Daoy (cell line): ENCODE data around the gene CACNB1. TPM values are rescaled to one million over a fixed set of nuclear protein-coding genes. Genes with fewer than 3 reads are reported as not detected.
A peak's percentile ranks its signal among the peaks of the same experiment; 100 is the strongest.

Experiments
- DNase-seq: peaks from one replicate; pipeline ENCODE4 v3.0.0-alpha.2; 2015; ENCODE audit warnings: low read depth
- total RNA-seq: library from RNA; depleted of rRNA; stranded (reverse); fragments of >200 nt; shearing (Covaris generic); gene quantifications from 2 replicates; pipeline ENCODE4 v1.2.3, GENCODE V29; 2014; rRNA removed

Gene CACNB1
- total RNA-seq: 0.89 and 1.0 TPM in 2 replicates

- peak; percentile 84 for DNase-seq
Measured at GRCh38 chr17:39197380-39198185, at the start of gene CACNB1. Gene CACNB1 (minus strand): TSS chr17:39197669. CDS start chr17:39197495, 174 bp downstream.

DNA sequence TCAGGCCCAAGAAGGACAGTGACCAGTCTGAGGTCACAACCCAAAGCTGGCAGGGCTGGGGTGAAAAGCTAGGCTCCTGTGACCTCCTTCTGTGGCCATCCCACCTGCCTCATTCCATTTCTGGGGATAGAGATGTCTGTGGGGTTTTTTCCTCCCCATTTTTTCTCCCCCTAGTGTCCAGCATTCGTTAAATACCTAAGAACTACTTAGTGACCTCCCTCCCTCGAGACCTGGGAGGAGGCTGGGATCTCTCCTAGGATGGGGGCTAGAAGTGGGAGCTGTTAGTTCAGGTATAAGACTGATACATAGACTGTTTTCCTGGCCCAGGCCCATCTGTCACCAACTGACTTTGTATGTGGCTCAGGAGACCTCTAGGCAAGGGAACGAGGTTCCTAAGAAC, 48.8 kb upstream of the CACNB1 start:
- DNase-seq: no peak

DNA sequence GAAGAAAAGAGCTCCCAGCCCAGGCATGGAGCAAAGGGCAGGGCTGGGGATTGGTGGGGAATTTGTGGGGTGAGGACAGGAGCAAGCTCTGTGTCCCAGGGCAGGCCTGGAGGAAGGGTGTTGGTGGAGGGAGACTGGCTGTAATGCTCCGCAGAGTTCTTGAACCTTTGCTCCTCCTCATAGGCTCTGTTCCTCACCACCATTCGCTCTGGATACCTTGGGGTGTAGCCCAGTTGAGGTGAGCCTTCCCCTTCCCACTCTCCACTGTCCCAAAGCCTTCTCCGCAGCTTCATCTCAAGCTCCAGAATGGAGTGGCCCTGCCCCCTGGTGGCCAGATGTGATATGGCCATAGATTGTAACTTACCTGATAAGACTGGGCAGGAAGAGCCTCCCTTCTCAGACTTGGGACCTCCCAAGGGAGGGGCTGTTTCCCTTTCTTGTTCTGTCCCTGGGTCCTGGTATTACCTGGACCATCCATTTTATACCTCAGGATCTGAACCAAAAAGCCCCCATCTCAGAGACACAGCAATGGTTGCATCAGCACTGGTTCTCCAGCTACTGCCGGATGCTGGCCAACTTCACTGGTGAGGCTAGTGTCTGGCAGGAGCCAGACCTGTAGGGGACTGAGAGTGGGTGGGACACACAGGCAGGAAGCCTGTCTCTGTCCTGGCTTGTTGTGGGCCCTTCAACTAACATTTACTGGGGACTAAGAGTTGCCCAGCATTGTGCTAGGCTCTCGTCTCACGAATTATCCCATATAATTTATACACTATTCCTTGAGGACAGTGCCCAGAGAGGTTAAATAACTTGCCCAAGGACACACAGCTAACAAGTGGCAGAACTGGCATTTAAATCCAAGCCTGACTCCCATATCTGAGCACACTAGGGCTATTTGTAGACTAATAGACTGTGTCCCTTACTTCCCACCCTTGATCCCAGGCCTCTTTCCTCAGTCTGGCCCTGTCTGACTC, 47.4 kb upstream of the CACNB1 start:
- DNase-seq: peak; percentile 73

DNA sequence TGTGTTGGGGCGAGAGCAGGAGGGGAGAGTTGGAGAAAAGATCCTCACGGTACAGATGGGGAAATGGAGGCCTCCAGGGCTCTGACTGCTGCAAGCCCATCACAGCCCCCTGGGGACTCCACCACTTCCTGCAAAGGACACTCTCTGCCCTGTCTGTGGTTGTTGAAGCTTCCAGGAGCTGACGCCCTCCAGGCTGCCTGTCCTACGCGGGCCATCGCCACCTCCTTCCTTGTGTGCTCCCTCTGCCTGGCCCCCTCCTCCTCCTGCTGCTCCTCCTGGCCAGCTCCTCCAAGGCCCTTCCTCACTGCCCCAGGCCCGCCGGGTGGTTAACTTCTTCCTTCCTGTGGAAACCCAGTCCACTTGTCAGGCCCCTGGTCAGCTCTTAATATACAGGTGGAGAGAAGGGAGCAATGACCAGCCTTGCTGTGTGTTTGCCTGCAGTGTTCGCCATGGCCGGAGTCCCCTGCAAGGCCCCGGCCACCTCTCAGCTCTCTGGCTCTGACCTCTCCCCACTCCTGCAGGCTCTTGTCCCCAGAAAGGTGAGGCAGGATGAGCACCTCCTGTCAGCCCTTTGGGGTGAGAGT, 46.6 kb upstream of the CACNB1 start:
- no peak for DNase-seq

DNA sequence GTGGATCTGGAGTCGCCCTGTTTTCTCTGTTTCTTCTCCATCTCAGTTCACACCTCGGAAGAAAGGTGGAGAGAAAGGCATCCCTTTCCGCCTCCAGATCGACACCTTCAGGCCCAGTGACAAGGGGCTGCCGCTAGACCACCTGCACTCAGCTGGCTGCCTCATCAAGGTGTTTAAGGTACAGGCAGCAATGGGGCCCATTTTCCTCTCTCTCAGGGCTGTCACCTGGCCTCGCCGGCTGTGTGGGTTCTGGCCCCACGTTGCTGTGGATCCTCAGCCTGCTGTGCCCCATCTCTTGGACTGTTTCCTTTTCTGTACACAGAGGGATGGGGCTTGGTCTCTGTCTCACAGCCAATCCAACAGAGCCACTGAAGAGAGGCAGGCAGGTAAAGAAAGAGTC, 45.7 kb upstream of the CACNB1 start:
- DNase-seq: no peak

GRCh38 chr17:39240631-39241030, 43.2 kb upstream of the CACNB1 start:
- no peak for DNase-seq

GRCh38 chr17:39239640-39240314, 42.3 kb upstream of the CACNB1 start:
- peak; percentile 35 for DNase-seq

DNA sequence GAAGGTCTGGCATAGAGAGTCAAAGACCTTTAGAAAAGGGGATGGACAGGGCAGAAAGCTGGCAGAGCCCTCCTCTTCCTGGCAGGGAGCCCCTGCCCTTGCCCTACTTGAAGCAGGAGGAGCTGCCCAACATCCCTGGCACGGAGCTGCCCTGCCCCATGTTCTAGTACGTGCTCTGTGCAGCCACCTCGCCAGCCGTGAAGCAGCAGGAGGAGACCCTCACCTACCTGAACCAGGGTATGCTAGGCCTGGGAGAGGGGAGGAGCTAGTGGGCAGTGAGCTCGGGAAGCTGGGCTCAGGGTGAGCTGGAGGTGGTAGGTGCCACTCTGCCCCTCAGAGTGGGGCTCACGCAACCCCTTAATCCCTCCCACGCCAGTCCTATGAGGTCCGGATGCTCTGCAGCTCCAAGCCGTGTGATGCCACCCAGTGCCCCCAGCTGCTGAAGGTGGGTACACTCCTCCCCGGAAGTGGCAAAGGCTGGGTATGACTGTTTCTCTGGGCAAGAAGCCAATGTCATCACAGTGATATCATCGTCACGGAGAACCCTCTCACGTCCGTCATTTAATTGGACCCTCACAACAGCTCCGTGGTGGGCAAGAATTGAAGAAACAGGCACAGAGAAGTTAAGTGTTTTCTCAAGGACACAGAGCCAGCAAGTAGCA, 41.0 kb upstream of the CACNB1 start:
- DNase-seq: peak; percentile 81

GRCh38 chr17:39237586-39237985, 40.1 kb upstream of the CACNB1 start:
- DNase-seq: no peak

DNA sequence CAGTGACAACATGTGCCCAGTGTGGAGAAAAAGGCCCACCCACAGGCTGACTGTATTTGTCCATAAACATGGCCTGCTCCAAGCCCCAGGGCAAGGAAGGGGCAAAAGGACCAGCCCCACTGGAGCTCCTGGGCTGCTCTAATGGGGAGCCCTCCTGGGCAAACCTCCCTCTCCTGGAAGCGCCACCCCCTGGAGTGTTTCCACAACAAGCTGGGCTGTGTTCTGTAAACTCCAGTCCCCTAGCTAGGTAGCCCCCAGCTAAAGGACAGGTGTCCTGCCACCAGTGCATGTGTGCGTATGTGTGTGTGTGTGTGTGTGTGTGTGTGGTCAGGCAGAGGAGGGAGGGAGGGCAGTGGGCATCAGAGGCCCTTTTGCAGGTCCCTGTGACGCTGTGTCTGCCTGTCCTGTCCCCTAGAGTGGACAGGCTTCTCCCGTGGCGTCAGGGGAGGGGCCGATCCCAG, 39.5 kb upstream of the CACNB1 start:
- DNase-seq: no peak

DNA sequence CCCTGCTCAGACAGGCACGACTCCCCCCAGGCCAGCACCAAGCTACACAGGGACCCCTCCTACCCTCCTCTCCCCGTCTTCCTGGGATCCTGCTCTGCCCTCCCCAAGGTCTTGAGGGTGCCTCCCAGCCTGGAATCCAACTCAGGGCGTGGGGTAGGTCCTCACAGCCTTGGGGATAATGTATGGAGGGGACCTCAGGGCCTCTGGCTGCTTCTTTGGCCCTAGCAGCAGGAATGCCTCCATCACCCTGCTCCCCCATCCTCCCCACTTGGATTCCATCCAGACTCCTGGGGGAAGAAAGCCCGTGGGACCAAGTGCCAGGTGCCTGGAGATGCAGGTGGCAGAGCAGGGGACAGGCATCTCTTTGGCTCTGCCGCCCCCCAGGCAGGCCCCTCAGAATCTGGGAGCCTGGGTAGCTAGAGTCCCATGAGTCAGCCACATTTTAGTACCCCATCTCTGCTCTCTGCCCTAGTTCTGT, 39.0 kb upstream of the CACNB1 start:
- DNase-seq: no peak

DNA sequence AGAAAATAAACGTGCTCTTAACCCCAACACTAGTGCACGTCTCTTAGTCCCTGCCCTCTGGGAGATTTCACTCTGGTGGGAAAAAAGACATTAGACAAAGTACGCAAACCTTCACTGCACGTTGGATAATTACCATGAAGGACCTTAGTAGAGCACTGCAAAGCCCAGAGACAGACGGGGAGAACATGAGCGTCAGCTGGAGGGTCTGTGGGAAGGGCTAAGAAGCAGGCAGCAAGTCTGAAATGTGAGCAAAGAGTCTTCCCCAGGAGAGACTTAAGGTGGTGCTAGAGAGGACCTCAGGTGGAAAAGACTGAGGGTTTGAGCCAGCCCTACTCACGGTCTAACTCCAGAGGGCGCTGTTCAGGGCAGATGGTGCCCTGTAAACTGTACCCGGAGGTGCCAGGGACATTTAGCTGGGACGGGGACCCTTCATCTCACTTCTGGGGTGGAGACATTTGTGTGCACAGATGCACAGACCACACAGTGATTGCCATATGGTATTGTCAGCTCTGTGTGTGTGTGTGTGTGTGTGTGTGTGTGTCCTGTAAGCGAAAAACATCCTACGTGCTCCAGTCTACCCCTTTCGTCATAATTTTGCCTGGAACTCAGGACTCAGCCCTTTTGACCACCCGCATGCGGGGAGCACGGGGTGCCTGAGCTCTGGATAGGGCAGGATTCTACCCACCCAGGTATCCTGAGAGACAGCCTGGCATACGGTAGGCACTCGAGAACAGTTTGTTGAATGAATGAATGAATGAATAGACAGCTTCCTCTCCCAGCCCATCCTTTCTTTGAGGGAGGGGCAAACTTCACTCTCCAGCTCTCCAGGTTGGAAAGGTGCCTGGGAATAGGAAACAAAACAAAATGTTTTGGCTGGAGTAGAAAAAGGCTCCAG, 38.3 kb upstream of the CACNB1 start:
- DNase-seq: peak; percentile 62

GRCh38 chr17:39231591-39232551, 34.4 kb upstream of the CACNB1 start:
- peak; percentile 48 for DNase-seq

GRCh38 chr17:39231091-39231561, 33.7 kb upstream of the CACNB1 start:
- DNase-seq: no peak

DNA sequence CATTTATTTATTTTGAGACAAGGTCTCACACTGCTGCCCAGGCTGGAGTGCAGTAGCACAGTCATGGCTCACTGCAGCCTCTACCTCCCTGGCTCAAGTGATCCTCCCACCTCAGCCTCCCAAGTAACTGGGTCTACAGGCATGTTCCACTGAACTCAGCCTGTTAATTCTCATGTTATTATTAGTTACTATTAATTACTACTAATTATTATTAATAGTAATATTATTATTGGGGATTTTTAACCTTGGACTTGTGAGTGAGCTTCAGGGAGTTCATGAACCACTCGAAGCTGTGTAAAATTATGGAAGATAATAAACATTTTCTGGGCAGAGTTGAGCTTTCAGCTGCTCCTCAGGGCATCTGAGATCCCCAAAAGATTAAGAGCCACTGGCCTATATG, 32.9 kb upstream of the CACNB1 start:
- no peak for DNase-seq

- peak; percentile 66 for DNase-seq
Measured at GRCh38 chr17:39229274-39229913, 31.9 kb upstream of the CACNB1 start.

GRCh38 chr17:39227364-39227919, 30.0 kb upstream of the CACNB1 start:
- DNase-seq: no peak
